ENCODE data around the gene M1AP.
A peak's percentile ranks its signal among the peaks of the same experiment; 100 is the strongest.
"Not testable (repeated sequence)": the region's sequence is repeated elsewhere in the genome, so short reads cannot be mapped to it uniquely, and the experiment has no call there.

M1AP gene

GRCh38 chr2:74653985-74654882, 6.1 kb upstream of the M1AP start, which contains the start of gene SEMA4F:
SEMA4F (plus strand) TSS chr2:74654247; CDS start chr2:74654377, 130 bp downstream.
- peak; percentile 85 to 88 for DNase-seq (ENCODE audit: extremely low read depth in 1 of 2, low read depth in 1 of 2)

- no peak for DNase-seq (ENCODE audit: extremely low read depth in 1 of 2, low read depth in 1 of 2)
Observed at GRCh38 chr2:74653589-74653984, 5.5 kb upstream of the M1AP start.

GRCh38 chr2:74646834-74647482, 1.2 kb downstream of the M1AP start:
- no peak for DNase-seq (ENCODE audit: extremely low read depth in 1 of 2, low read depth in 1 of 2)

GRCh38 chr2:74646201-74646600, 1.9 kb downstream of the M1AP start:
- DNase-seq (ENCODE audit: extremely low read depth in 1 of 2, low read depth in 1 of 2), result no peak

GRCh38 chr2:74645344-74645743, 2.8 kb downstream of the M1AP start:
- DNase-seq (ENCODE audit: extremely low read depth in 1 of 2, low read depth in 1 of 2), result no peak

- no peak for DNase-seq (ENCODE audit: extremely low read depth in 1 of 2, low read depth in 1 of 2)
Observed at GRCh38 chr2:74639550-74639949, 8.6 kb downstream of the M1AP start.

- DNase-seq (ENCODE audit: extremely low read depth in 1 of 2, low read depth in 1 of 2), result no peak
Observed at GRCh38 chr2:74632939-74633312, 15.2 kb downstream of the M1AP start.

- no peak for DNase-seq (ENCODE audit: extremely low read depth in 1 of 2, low read depth in 1 of 2)
Observed at GRCh38 chr2:74632209-74632938, 15.8 kb downstream of the M1AP start.

GRCh38 chr2:74630454-74630853, 17.7 kb downstream of the M1AP start:
- not testable (repeated sequence) for DNase-seq (ENCODE audit: extremely low read depth in 1 of 2, low read depth in 1 of 2)

- no peak for DNase-seq (ENCODE audit: extremely low read depth in 1 of 2, low read depth in 1 of 2)
Observed at GRCh38 chr2:74628538-74629105, 19.5 kb downstream of the M1AP start.

GRCh38 chr2:74625658-74626425, 22.3 kb downstream of the M1AP start:
- DNase-seq (ENCODE audit: extremely low read depth in 1 of 2, low read depth in 1 of 2), result no peak

GRCh38 chr2:74620671-74621070, 27.5 kb downstream of the M1AP start:
- no peak for DNase-seq (ENCODE audit: extremely low read depth in 1 of 2, low read depth in 1 of 2)

GRCh38 chr2:74619651-74620297, 28.4 kb downstream of the M1AP start:
- DNase-seq (ENCODE audit: extremely low read depth in 1 of 2, low read depth in 1 of 2), result no peak

- DNase-seq (ENCODE audit: extremely low read depth in 1 of 2, low read depth in 1 of 2), result no peak
Observed at GRCh38 chr2:74618410-74619083, 29.6 kb downstream of the M1AP start.

GRCh38 chr2:74617122-74617521, 31.0 kb downstream of the M1AP start:
- DNase-seq (ENCODE audit: extremely low read depth in 1 of 2, low read depth in 1 of 2), result no peak

- DNase-seq (ENCODE audit: extremely low read depth in 1 of 2, low read depth in 1 of 2), result no peak
Observed at GRCh38 chr2:74606927-74607326, 41.2 kb downstream of the M1AP start.

- DNase-seq (ENCODE audit: extremely low read depth in 1 of 2, low read depth in 1 of 2), result no peak
Observed at GRCh38 chr2:74603282-74604000, 44.7 kb downstream of the M1AP start.

- DNase-seq (ENCODE audit: extremely low read depth in 1 of 2, low read depth in 1 of 2), result no peak
Observed at GRCh38 chr2:74602586-74603281, 45.4 kb downstream of the M1AP start.
